PC-9 (cell line): ENCODE data around the gene KARS1. TPM values are rescaled to one million over a fixed set of nuclear protein-coding genes. Genes with fewer than 3 reads are reported as not detected.

Source experiments
- BruUV-seq: library from RNA; stranded (reverse); fragments of 400-500 nt; replicated peaks from 2 replicates; lab custom pipeline; 2021; lab: Mats Ljungman, UMichigan
- CTCF ChIA-PET: fragments of 300-600 bp; sonication (Branson Sonifier 250); formaldehyde crosslinking; loops from one replicate; lab custom pipeline; 2022; ENCODE audit warnings: antibody characterized with exemption; lab: Charles Lee
- POLR2A ChIA-PET: fragments of 300-600 bp; sonication (Branson Sonifier 250); formaldehyde crosslinking; loops from one replicate; lab custom pipeline; 2022; ENCODE audit warnings: antibody characterized with exemption; ENCODE audit not compliant: unreplicated experiment; lab: Charles Lee
- DNase-seq, 2 experiments: peaks; one replicate each; pipeline versions ENCODE4 v3.0.0 to v3.0.0-alpha.2; 2015 to 2022; ENCODE audit warnings: mixed read lengths in 1 of 2
- H2AFZ ChIP-seq: fragments of 200-600 bp; sonication (generic); 2 replicates; pipeline ENCODE4 v1.8.1; 2017; ENCODE audit warnings: antibody characterized with exemption
- H3F3A ChIP-seq: fragments of 200-600 bp; sonication (generic); 2 replicates; pipeline ENCODE4 v1.8.1; 2017; ENCODE audit warnings: antibody characterized with exemption, mild to moderate bottlenecking, low read depth; ENCODE audit not compliant: insufficient read depth
- H3K27ac ChIP-seq: fragments of 200-600 bp; sonication (generic); 2 replicates; pipeline ENCODE4 v1.6.1; 2016; ENCODE audit warnings: mixed run types
- H3K27me3 ChIP-seq: fragments of 200-600 bp; sonication (generic); 2 replicates; pipeline ENCODE4 v1.6.1; 2016; ENCODE audit warnings: low read depth, mixed run types; ENCODE audit not compliant: insufficient read depth
- H3K36me3 ChIP-seq: fragments of 200-600 bp; sonication (generic); 2 replicates; pipeline ENCODE4 v1.6.1; 2016; ENCODE audit warnings: low read depth, mixed run types
- H3K4me1 ChIP-seq: fragments of 200-600 bp; sonication (generic); replicated peaks from 2 replicates; pipeline ENCODE4 v1.6.1; 2016; ENCODE audit warnings: mixed run types; ENCODE audit not compliant: insufficient read depth
- H3K4me2 ChIP-seq: fragments of 200-600 bp; sonication (generic); 2 replicates; pipeline ENCODE4 v1.6.1; 2017; ENCODE audit warnings: mixed run types
- H3K4me3 ChIP-seq: fragments of 200-600 bp; sonication (generic); 2 replicates; pipeline ENCODE4 v1.6.1; 2016; ENCODE audit warnings: mixed run types
- H3K79me2 ChIP-seq: fragments of 200-600 bp; sonication (generic); 2 replicates; pipeline ENCODE4 v1.6.1; 2017; ENCODE audit warnings: low read depth, mixed run types
- H3K9me2 ChIP-seq: fragments of 200-600 bp; sonication (generic); 2 replicates; pipeline ENCODE4 v1.8.1; 2017; ENCODE audit warnings: mild to moderate bottlenecking; ENCODE audit not compliant: insufficient read depth
- H3K9me3 ChIP-seq: fragments of 200-600 bp; sonication (generic); 2 replicates; pipeline ENCODE4 v1.8.1; 2016; ENCODE audit warnings: low read depth; ENCODE audit not compliant: insufficient read depth
- H4K20me1 ChIP-seq: fragments of 200-600 bp; sonication (generic); 2 replicates; pipeline ENCODE4 v1.8.1; 2017; ENCODE audit not compliant: insufficient read depth
- EZH2 ChIP-seq: fragments of 200-600 bp; sonication (generic); IDR thresholded peaks from 2 replicates; pipeline ENCODE4 v1.8.0; 2017; ENCODE audit warnings: antibody characterized with exemption, low read depth
- intact Hi-C: fragments of 100-400 bp; cut with micrococcal nuclease; formaldehyde crosslinking; loops from one replicate; pipeline ENCODE4 v1.10.0; 2022; ENCODE audit not compliant: unreplicated experiment
- total RNA-seq: library from RNA; stranded (reverse); gene quantifications from 2 replicates; pipeline ENCODE4 v1.2.3, GENCODE V29; 2021
- TF ChIP-seq, protein P1 (sequence below): fragments of 200-600 bp; sonication (generic); conservative IDR thresholded peaks from 2 replicates; pipeline ENCODE4 v1.6.1; 2017; ENCODE audit warnings: mixed run types, antibody characterized with exemption, mild to moderate bottlenecking, moderate library complexity

The KARS1 gene
- total RNA-seq, 1 experiment from 2014 or later: 132 TPM

DNA sequence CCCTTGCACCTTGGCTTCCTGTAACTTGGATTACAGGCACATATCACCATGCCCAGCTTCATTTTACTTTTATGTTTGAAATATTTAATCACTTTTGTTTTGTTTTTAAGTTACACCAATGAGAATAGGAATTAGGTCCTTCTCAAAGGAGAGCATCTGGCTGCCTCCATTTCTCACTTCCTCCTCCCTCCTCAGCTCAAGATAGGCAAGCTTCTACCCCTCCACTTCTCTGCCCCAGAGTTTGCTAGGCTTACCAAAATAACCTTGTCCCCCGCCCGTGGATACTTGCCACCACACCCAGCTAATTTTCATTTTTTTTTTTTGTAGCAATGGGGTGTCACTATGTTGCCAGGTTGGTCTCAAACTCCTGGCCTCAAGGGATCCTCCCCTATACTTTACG lies 63.4 kb downstream of the KARS1 start:
- Histone ChIP-seq H3K9me2 (no peaks in the 10 kb centered on the region), H3K9me3 (no peaks in the 10 kb centered on the region), H3K4me3 (no peak overlapping the region), H3K4me1 (no peaks in the 10 kb centered on the region), H3F3A (peaks cover 4% of the 10 kb centered on the region; the same call in 1 of the 2 replicates), H3K36me3 (0 out of 2 replicates have a peak, but pooled peaks cover 8% of the 10 kb centered on the region), H4K20me1 (no peaks in the 10 kb centered on the region), H3K79me2 (no peaks in the 10 kb centered on the region), H2AFZ (no peak overlapping the region), H3K27ac (no peak overlapping the region), H3K27me3 (no peaks in the 10 kb centered on the region), H3K4me2 (no peak overlapping the region)
- ChIA-PET POLR2A (interaction anchor here (0.5 kb wide), 1 partner anchor 49 kb away, joined by 3 read pairs; no protein-coding TSS in a partner anchor), CTCF (no interaction called here)
- BruUV-seq: no TSS peak
- TF ChIP-seq, protein P1, sequence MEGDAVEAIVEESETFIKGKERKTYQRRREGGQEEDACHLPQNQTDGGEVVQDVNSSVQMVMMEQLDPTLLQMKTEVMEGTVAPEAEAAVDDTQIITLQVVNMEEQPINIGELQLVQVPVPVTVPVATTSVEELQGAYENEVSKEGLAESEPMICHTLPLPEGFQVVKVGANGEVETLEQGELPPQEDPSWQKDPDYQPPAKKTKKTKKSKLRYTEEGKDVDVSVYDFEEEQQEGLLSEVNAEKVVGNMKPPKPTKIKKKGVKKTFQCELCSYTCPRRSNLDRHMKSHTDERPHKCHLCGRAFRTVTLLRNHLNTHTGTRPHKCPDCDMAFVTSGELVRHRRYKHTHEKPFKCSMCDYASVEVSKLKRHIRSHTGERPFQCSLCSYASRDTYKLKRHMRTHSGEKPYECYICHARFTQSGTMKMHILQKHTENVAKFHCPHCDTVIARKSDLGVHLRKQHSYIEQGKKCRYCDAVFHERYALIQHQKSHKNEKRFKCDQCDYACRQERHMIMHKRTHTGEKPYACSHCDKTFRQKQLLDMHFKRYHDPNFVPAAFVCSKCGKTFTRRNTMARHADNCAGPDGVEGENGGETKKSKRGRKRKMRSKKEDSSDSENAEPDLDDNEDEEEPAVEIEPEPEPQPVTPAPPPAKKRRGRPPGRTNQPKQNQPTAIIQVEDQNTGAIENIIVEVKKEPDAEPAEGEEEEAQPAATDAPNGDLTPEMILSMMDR: no peak
- TF ChIP-seq EZH2: no peak
- DNase-seq: no peak
- intact Hi-C loops: no loop called here

DNA sequence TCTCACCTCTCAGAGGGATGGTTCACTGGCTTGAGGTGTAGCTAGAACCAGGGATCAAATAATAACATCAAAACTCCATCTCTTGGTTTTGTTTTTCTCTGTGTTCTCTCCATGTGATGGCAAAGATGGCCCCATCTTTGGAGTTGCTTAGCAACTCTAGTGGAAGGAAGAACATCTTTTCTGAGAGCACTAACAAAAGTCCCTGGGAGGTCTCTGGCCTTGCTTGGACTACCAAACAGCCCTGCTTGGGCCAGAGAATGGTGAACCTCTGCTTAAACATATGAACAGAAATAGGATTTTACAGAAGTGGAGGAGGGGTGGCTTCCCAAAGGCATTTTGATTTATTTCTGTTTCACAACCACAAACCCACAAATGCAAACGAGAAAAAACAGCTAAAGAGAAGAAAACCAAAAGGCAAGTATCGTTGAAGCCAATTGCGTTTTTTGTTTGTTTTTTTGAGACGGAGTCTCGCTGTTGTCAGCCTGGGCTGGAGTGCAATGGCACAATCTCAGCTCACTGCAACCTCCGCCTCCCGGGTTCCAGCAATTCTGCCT lies 68.1 kb downstream of the KARS1 start:
- no peaks in the 10 kb centered on the region for H3K27me3 ChIP-seq
- H2AFZ ChIP-seq: no peak overlapping the region
- H3K9me3 ChIP-seq: no peaks in the 10 kb centered on the region
- peaks cover 11% of the 10 kb centered on the region; the same call in 1 of the 2 replicates for H4K20me1 ChIP-seq
- ChIA-PET POLR2A (interaction anchor here (0.5 to 0.7 kb wide), 2 partner anchors 21 to 64 kb away, joined by 3 to 13 read pairs; no protein-coding TSS in a partner anchor), CTCF (no interaction called here)
- no peaks in the 10 kb centered on the region for H3K79me2 ChIP-seq
- no peaks in the 10 kb centered on the region for H3K9me2 ChIP-seq
- H3K4me1 ChIP-seq: no peaks in the 10 kb centered on the region
- peaks cover 9% of the 10 kb centered on the region; the same call in 1 of the 2 replicates for H3F3A ChIP-seq
- TF ChIP-seq, protein P1: no peak
- TF ChIP-seq EZH2: no peak
- H3K4me2 ChIP-seq: no peak overlapping the region
- intact Hi-C loops: no loop called here
- no peak overlapping the region for H3K27ac ChIP-seq
- DNase-seq: no peak
- H3K4me3 ChIP-seq: no peak overlapping the region
- BruUV-seq: no TSS peak
- peaks cover 24% of the 10 kb centered on the region for H3K36me3 ChIP-seq

DNA sequence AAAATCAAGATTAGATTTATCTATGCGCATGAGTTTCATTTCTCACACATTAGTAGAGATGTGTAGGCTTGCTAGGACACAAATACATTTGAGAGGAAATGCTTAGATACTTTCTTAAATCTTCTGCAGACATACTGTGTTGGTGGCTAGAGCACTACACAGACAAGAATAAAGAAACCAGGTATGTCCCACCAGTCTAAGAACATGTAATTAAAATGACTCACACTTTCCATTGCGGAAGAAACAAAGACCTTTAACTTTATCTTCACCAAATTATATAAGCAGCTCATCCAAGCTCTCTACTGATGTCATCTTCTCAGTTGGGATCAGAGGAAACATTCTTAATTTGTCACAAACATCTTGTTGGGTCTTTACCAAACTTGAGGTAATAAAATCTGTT lies 68.7 kb downstream of the KARS1 start:
- peaks cover 9% of the 10 kb centered on the region; the same call in 1 of the 2 replicates for H3F3A ChIP-seq
- TF ChIP-seq EZH2: no peak
- TF ChIP-seq, protein P1: no peak
- H2AFZ ChIP-seq: no peak overlapping the region
- peaks cover 24% of the 10 kb centered on the region for H3K36me3 ChIP-seq
- no peak overlapping the region for H3K4me2 ChIP-seq
- ChIA-PET CTCF (no interaction called here), POLR2A (interaction anchor here (0.5 to 0.7 kb wide), 2 partner anchors 21 to 63 kb away, joined by 3 to 13 read pairs; no protein-coding TSS in a partner anchor)
- no peaks in the 10 kb centered on the region for H3K9me3 ChIP-seq
- no peak overlapping the region for H3K4me3 ChIP-seq
- no peaks in the 10 kb centered on the region for H3K79me2 ChIP-seq
- H3K4me1 ChIP-seq: no peaks in the 10 kb centered on the region
- H3K27me3 ChIP-seq: no peaks in the 10 kb centered on the region
- intact Hi-C loops: no loop called here
- H4K20me1 ChIP-seq: peaks cover 11% of the 10 kb centered on the region; the same call in 1 of the 2 replicates
- no peak for DNase-seq
- BruUV-seq: no TSS peak
- no peaks in the 10 kb centered on the region for H3K9me2 ChIP-seq
- H3K27ac ChIP-seq: no peak overlapping the region
